AG08395 (cell line): ENCODE measurements around the gene OR6C2.
"Not testable (repeated sequence)": the region's sequence is repeated elsewhere in the genome, so short reads cannot be mapped to it uniquely, and the experiment has no call there.

Experiments used
- DNase-seq: peaks from one replicate; pipeline ENCODE4 v3.0.0; 2012; ENCODE audit warnings: mixed read lengths, low spot score

Gene OR6C2

DNA sequence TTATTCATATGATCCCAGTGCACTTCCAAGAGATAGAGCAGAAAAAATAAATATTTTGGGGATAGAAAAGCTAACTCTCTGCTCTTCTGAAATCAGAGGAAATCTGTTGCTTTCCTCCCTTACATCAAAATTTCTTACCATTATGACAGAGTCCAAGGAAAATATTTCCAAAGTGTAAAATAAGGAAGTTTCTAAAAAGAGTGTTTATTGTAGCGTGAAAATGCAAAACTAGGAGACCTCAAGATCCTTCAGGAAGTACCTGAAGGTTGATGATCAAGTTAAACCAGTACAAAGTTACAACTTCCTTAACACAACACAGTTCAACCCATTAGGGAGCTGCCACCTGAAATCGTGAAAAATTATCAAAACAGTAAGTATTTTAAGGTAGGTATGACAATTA lies at the start of gene OR6C2:
TSS of gene OR6C2 (plus strand) at position 301 of the 400 bp plus-strand sequence. CDS start 8,138 bp downstream, outside the sequence.
- DNase-seq: no peak

DNA sequence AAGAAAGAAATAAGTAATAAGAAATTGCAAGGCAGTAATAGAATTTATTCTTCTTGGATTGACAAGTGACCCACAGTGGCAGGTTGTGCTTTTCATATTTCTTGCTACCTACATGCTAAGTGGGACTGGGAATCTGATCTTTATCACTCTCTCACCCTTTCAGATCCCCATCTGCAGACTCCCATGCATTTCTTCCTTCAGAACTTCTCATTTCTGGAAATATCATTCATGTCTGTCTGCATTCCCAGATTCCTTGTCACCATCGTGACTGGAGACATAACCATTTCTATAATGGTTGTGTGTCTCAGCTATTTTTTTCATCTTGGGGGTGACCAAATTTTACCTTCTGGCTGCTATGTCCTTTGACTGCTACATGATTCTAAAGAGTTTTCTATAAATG lies 47.5 kb upstream of the OR6C2 start:
- no peak for DNase-seq

DNA sequence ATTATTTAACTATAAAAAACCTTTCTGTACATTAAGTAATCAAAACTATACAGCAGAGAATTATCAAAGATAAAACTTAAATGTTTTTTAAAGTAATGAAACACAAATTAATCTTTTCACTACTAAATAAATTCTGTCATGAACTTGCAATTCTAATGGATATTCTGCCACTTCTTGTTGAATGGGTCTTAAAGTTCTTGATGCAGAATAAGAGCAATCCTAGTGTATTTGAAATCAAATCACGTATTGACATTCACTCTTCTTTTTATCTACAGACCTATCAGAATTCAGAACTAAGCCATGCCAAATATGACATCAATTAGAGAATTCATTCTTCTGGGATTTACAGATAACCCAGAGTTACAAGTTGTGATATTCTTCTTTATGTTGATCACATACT lies 43.6 kb upstream of the OR6C2 start, which contains the start of gene OR6C65:
TSS of gene OR6C65 (plus strand) at position 301 of the 400 bp plus-strand sequence. CDS start at position 301, 0 bp downstream.
- no peak for DNase-seq

DNA sequence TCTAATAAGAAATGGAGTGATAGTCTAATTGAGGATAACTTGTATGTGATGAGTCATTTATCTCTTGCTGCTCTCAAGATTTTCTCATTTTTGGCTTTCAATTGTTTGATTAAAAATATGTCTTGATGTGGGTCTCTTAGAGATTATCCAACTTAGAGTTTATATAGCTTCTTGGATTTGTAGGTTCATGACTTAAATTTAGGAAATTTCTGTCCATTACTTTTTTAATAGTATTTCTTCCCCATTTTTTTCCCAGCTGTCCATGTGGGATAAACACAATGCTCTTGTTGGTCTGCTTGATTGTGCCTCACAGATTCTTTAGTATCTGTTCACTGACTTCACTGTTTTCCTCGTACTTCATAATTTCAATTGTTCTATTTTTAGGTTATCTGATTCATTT lies 36.0 kb upstream of the OR6C2 start:
- no peak for DNase-seq

DNA sequence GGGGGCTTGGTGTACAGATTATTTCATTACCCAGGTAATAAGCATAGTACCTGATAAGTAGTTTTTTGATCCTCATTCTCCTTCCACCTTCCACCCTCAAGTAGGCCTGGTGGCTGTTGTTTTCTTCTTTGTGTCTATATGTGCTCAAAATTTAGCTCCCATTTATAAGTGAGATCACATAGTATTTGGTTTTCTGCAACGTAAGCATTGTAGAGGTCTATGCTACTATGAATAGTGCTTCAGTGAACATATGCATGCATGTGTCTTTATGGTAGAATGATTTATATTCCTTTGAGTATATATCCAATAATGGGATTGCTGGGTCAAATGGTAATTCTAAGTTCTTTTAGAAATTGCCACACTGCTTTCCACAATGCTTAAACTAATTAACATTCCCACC lies 34.7 kb upstream of the OR6C2 start:
- DNase-seq: not testable (repeated sequence)

DNA sequence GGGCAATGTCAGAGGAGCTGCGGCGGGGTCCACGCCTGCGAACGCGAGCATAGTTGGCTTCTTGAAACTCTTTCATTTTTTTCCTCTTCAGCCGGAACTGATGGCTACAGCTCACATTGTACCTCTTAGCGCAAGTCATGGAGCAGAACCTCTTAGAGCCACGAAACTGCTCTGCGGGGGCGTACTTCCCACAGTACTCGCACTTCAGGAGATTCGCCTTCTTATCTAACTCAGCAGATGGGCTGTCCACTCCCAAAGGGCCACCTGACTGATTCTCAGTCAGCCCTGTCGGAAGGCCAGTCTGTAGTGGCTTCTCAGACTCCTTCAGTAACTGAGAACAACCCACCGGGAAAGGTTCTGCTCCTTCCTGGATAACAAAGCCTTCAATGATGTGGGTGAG lies 31.7 kb upstream of the OR6C2 start:
- DNase-seq: not testable (repeated sequence)

DNA sequence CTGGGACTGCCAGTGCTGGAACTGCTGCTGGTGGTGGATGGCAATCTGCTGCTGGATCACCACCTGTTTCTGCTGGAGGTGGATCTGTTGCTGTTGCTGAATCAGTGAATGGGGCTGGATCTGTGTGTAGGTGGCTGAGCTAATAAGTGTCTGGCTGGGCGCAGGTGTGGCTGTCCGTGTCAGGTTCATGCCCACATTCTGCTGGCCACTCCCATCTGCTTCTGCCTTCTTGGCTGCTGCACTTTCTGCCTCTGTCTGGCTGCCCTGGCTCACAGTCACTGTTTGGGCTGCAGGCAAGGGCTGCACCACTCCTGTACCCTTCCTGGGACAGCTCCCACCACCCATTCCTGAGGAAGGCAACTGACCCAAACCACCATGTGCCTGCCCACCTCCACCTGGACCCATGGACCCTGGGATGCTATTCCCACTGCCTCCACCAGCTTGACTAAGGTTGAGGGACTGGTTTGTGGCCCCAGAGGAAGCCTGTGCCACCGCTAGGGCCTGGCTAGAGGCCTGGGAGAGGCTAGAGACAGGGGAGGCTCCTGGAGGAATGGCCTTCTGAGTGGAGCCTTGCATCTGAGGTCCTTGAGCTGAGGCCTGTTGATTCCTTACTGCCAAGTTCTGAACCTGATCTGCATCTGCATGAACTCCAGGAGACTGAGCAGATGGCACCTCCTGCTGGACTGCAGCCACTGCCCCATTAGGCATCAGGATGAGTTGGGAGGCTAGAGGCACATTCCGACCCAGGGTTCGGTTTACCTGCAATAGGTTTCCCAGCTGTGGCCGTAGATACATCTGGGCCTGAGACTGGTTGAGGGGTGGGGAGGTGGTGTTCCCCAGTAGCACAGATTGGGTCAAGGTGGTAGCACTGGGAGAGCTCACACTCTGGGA lies 30.1 kb upstream of the OR6C2 start:
- DNase-seq: not testable (repeated sequence)

DNA sequence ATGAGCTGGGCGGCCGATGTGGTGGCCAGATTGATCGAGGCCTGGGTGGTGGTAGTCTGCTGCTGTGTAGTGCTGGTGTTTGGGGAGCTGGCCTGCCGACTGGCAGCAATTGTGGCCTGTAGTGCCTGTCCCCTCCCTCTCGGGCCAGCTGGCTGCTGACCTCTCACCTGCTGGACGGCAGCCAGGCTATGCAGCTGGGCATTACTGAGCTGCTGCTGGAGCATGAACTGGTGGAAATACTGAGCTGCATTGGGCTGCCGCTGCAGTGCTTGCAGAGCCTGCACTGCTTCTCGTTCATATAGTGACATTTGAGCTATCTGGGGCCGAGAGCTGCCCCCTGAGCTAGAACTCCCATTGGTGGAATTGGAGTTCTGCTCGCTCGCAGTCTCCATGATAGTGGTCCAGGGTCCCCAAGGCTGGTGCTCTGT lies 29.5 kb upstream of the OR6C2 start:
- DNase-seq: not testable (repeated sequence)

DNA sequence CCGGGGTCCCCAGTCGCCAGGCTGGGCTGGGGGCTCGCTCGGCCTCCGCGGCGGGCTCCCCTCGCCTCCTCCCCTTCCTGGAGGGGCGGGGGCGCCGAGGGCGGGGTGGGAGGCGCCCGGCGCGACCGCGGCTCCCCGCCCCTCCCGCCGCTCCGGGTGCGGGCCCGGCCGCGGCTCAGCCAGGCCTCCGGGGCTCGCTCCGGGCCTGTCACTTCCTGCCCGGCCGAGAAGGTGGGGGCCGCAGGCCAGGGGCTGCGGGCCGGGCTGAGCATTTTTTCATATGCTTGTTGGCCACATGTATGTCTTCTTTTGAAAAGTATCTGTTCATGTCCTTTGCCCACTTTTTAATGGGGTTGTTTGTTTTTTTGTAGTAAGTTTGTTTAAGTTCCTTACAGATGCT lies 29.0 kb upstream of the OR6C2 start:
- DNase-seq: not testable (repeated sequence)

DNA sequence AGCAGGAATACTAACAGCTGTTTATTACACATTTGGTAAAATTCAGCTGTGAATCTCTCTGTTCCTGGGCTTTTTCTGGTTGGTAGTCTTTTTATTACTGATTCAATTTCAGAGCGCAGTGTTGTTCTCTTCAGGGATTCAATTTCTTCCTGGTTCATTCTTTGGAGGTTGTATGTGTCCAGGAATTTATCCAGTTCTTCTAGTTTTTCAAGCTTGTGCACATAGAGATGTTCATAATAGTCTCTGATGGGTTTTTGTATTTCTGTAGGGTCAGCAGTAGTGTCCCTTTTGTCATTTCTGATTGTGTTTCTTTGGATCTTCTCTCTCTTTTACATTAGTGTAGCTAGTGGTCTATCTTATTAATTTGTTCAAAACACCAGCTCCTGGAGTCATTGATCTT lies 26.9 kb upstream of the OR6C2 start:
- DNase-seq: no peak

DNA sequence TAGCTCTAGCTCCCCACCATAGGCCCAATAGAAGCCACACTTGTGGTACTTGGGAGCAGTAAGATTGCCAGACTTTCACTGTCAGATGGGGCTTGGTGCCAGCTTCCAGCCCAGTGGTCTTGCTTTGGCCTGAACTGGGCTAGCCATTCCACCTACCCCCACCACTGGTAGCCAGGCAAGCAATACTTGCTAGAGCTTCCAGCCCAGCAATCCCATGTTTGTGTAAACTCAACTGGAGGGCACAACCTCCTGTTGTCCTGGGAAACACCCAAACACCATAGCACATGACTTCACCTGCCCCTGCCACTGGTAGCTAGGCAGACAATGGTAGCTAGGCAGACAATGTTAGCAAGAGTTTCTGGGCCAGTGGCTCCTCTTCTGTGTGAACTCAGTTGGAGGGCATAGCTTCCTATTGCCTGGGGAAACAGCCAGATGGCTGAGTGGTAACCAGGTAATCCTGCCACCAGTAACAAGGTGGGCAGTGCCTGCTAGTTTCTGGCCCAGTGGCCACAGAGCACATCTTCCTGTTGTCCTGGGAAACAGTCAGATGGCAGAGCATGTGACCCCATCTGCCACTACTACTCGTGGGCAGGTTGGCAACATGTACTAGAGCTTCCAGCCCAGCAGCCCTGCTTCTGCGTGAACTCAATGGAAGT lies 23.4 kb upstream of the OR6C2 start:
- DNase-seq: no peak

DNA sequence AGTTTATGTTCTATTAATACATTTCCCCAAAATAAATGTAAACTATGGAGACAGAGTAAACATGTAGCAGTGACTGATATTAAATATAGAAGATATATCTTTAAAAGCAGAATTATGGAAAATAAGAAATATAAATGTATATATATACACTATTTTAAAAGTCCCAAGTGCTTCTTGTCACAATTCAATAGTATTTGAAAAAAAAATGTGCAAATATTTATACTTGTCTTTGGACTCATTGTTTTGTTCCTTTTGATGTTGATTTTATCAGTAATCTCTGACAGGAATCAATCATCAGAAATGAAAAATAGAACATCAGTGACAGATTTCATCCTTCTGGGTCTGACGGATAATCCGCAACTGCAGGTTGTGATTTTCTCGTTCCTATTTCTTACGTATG lies 17.9 kb upstream of the OR6C2 start, which contains the start of gene OR6C76:
TSS of gene OR6C76 (plus strand) at position 301 of the 400 bp plus-strand sequence. CDS start at position 301, 0 bp downstream.
- no peak for DNase-seq

DNA sequence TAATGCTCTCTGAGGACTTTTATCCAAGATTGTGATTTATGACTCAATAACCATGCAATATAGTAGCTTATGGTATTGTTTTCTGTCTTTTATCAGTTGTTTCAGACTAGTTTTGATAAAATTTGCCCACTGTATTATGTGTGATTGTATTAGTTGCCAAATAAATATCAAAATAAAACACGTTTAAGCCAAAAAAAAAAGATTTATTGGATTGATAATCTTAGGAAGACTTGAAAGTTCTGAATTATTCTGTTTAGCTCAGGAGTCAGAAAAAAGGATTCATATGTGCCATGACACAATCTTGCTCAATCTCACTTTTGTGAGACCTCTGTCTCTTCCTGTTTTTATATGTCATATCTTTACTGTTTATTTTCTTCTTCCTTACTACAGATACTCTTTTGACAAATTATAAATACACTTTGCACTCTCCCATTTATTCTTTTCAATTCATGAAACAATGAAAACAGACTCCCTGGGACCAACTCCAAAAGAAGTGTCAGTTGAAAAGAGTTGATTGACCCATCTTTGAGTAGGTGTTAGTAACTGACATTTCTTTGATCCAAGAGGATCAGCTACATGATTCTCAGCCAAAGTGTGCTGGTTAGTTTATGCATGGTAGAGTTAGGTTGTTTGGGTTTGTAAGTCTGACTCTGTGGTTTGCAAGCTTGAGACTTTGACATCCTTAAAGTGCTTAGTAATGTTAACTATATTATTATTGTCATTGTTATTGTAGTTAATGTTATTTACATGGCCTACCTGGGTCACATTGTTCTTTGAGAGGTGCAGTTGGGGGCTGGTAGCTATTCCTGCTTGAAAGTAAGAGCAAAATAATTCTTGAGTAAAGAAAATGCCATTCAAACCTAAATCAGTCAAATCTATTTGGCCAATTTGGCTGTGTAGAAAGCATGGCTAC lies 15.3 kb upstream of the OR6C2 start:
- DNase-seq: no peak

DNA sequence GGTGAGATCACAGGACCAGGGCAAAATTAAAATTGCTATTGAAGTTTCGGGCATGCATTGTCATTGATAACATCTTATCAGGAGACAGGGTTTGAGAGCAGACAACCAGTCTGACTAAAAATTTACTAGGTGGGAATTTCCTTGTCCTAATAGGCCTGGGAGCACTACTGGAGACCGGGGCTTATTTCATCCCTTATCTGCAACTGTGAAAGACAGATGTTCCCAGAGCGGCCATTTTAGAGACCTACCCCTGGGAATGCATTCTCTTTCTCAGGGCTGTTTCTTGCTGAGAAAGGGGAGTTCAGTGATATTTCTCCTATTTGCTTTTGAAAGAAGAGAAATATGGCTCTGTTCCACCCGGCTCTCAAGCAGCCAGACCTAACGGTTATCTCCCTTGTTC lies 2.6 kb upstream of the OR6C2 start:
- DNase-seq: not testable (repeated sequence)

DNA sequence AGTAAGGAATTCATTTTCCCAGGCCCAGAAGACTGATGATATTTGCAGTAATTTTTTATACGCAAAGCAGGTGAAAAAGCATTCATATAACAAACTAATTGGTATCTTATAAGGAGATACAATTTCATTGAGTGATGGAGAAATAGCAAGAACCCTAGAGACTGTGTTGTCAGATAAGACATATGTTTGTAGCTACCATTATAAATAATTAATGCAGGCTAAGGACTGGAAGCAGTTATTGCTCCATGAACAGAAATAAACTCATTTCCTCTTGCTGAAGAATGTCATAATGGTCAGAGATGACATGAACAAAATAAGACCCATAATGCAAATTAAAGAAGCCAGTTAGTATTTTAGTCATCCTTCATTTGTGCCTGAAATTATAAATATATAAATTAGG lies 1.5 kb downstream of the OR6C2 start:
- no peak for DNase-seq

DNA sequence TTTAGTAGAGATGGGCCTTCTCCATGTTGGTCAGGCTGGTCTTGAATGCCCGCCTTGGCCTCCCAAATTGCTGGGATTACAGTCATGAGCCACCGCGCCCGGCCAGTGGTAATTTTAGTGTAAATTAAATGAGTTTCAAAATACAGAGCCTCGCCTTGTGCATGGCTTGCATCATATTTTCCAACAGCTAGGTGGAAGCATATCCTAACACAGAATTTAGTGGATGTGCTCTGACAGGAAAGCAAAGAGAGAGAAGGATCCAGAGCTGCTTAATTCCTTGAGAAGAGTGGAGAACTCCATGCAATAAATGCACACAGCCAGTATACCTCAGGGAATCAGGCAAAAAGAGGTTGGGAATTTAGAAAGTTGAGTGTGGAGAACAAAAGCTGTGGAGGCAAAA lies 2.5 kb downstream of the OR6C2 start:
- DNase-seq: no peak

DNA sequence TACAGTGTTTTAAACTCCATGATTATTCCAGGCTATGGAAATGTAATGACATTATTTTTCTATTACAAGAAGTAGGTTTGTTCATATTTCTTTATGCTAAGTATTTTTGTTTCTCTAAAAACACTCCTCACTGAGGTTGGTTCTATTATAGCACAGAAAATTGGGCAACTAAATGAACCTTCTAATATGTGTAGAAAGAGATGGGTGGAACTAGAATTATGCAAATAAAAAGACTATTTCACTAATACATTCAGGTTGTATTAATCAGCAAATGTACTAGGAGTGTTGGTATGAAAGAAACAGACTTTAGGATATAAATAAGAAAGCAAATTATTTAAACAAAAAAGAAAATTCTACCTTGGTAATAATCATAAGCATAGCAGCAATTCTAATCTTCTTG lies 4.9 kb downstream of the OR6C2 start:
- DNase-seq: no peak

DNA sequence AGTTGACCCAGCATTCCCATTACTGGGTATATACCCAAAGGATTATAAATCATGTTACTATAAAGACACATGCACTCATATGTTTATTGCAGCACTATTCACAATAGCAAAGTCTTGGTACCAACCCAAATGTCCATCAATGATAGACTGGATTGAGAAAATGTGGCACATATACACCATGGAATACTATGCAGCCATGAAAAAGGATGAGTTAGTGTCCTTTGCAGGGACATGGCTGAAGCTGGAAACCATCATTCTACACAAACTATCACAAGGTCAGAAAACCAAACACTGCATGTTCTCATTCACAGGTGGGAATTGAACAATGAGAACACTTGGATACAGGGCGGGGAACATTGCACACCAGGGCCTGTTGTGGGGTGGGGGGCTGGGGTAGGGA lies 21.1 kb downstream of the OR6C2 start:
- DNase-seq: not testable (repeated sequence)

DNA sequence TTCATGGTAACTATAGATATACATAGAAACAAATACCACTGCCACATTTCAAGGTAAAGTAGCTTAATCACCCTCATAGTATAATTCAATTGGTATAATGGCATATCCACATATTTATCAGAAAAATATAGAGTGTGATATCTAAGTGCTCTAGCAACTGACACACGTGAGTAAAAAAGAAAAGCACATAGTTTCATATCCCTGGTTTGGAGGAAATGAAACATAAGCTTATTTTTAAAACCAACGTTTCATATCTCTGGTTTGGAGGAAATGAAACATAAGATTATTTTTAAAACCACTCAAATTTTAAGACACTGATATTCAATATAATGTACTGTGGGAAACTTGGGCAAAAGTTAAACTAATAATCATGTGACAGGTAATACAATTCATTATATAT lies 24.0 kb downstream of the OR6C2 start:
- no peak for DNase-seq

DNA sequence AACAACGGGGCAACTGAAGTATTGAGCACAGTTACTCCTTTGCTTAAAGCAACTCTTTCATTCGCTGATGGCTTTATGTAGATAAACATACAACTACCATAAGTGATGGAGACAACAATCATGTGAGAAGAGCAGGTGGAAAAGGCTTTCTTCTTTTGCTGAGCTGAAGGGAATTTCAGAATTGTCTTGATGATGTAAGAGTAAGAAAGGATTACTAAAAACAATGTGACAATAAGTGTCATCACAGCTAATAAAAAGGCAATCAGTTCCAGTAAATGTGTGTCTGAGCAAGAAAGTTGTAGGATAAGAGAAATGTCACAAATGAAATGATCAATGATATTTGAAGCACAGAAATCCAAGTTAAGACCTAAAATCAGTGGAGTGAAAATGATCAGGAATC lies 25.4 kb downstream of the OR6C2 start:
- DNase-seq: no peak

DNA sequence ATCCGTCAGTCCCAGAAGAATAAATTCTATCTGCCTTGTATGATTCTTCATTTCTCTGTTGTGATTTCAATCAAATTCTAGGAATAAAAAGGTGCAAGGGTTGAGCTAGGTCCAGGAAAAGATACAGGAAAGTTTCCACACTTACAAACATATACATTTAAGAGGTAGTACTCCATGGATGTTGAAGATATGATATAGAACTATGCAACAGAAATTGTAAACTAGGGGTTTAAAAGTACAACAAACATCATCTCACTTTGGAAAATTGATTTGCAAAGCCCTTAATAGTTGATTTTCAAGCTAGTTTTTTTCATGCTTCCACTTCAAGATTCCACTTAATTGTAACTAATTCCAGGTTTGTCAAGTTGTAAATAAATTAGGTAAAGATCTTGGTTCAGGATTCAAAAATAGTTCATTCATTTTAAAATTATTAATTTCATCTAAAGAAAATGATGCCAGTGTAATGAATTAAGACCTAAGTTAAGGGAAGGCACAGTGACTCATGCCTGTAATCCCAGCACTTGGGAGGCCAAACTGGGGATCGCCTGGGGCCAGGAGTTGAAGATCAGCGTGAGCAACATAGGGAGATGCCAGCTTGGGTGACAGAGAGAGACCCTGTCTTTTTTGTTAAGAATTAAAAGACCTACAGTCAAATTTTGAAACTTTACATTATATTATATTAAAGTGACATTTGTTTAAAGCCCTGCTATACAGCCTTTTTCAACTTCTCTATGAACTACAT lies 26.4 kb downstream of the OR6C2 start, which contains the start of gene OR6C70:
TSS of gene OR6C70 (minus strand) at position 51 of the 742 bp plus-strand sequence. CDS start at position 51, 0 bp downstream.
- no peak for DNase-seq
